Measurements from ENCODE around the gene MYLK. TPM values are rescaled to one million over a fixed set of nuclear protein-coding genes. Genes with fewer than 3 reads are reported as not detected.

Gene MYLK
- total RNA-seq, 4 donors from 2014 or later, result 24.6 to 47.0 (median 39.2) TPM

GRCh38 chr3:123561188-123561587 lies 322.9 kb downstream of the MYLK start:
- Histone ChIP-seq H3K4me1 (peaks cover 11% of the 10 kb centered on the region), H3K27ac (no peak overlapping the region), H3K36me3 (peaks cover 6% of the 10 kb centered on the region), H3K27me3 (no peaks in the 10 kb centered on the region), H3K9me3 (no peaks in the 10 kb centered on the region), H3K4me3 (no peak overlapping the region)
- TF ChIP-seq POLR2AphosphoS5 (IDR thresholded peaks at IDR 0.05) (no peak), EP300 (IDR thresholded peaks at IDR 0.05) (no peak), CTCF (IDR thresholded peaks at IDR 0.05) (no peak), POLR2A (IDR thresholded peaks at IDR 0.05) (no peak)
- WGBS, result 54% methylated on average over 2 of the region's 2 CpGs
- DNase-seq (ENCODE audit: low spot score in 2 of 2), result no peak

Other genes with a start within 250 kb of the MYLK start
- 10 to 100 TPM; 10.8 to 73.5 (median 28.0) TPM for gene CCDC14, start 76.9 kb upstream of the MYLK start, total RNA-seq
- 1 to 10 TPM; 1.4 to 6.0 (median 2.4) TPM for gene ROPN1, start 107.8 kb upstream of the MYLK start, total RNA-seq
- gene KALRN, start 149.0 kb upstream of the MYLK start, total RNA-seq, result 10 to 100 TPM in 3 of 4 donors, 1 to 10 TPM in 1; 7.8 to 37.9 (median 19.7) TPM

Data from suprapubic skin (tissue), 4 donors.